Activated CD8-positive, alpha-beta memory T cell treated with anti-CD3 and anti-CD28 coated beads, Interleukin-2, amount 50 U/mL, for 24 hours (primary cell): ENCODE measurements around the gene TBCK.
"Not testable (repeated sequence)": the region's sequence is repeated elsewhere in the genome, so short reads cannot be mapped to it uniquely, and the experiment has no call there.

Experiments used
- DNase-seq: peaks from one replicate; pipeline ENCODE4 v3.0.0-alpha.2; 2020; ENCODE audit errors: extremely low read depth

TBCK gene

GRCh38 chr4:106231931-106232330, 84.1 kb downstream of the TBCK start:
- DNase-seq = no peak

GRCh38 chr4:106222548-106222947, 93.5 kb downstream of the TBCK start:
- no peak for DNase-seq

GRCh38 chr4:106213291-106213690, 102.7 kb downstream of the TBCK start:
- not testable (repeated sequence) for DNase-seq

GRCh38 chr4:106210021-106210420, 106.0 kb downstream of the TBCK start:
- DNase-seq = no peak

- no peak for DNase-seq
Measured at GRCh38 chr4:106208481-106209460, 107.2 kb downstream of the TBCK start.

GRCh38 chr4:106201373-106201772, 114.6 kb downstream of the TBCK start:
- DNase-seq = no peak

GRCh38 chr4:106195435-106195950, 120.5 kb downstream of the TBCK start:
- no peak for DNase-seq

GRCh38 chr4:106194801-106195200, 121.2 kb downstream of the TBCK start:
- DNase-seq = no peak

- DNase-seq = no peak
Measured at GRCh38 chr4:106192131-106192530, 123.9 kb downstream of the TBCK start.

GRCh38 chr4:106186201-106186600, 129.8 kb downstream of the TBCK start:
- no peak for DNase-seq

GRCh38 chr4:106183551-106183950, 132.5 kb downstream of the TBCK start:
- no peak for DNase-seq

GRCh38 chr4:106172861-106173260, 143.1 kb downstream of the TBCK start:
- no peak for DNase-seq

GRCh38 chr4:106165351-106166010, 150.5 kb downstream of the TBCK start:
- no peak for DNase-seq

GRCh38 chr4:106162278-106162677, 153.7 kb downstream of the TBCK start:
- no peak for DNase-seq

- no peak for DNase-seq
Measured at GRCh38 chr4:106160560-106160959, 155.4 kb downstream of the TBCK start.

- no peak for DNase-seq
Measured at GRCh38 chr4:106149911-106150310, 166.1 kb downstream of the TBCK start.

- no peak for DNase-seq
Measured at GRCh38 chr4:106149026-106149425, 167.0 kb downstream of the TBCK start.

GRCh38 chr4:106142616-106143127, 173.3 kb downstream of the TBCK start:
- DNase-seq = no peak

- no peak for DNase-seq
Measured at GRCh38 chr4:106140601-106141000, 175.4 kb downstream of the TBCK start.

- DNase-seq = no peak
Measured at GRCh38 chr4:106136777-106137331, 179.2 kb downstream of the TBCK start.

GRCh38 chr4:106132045-106132444, 184.0 kb downstream of the TBCK start:
- DNase-seq = no peak

GRCh38 chr4:106126062-106126461, 189.9 kb downstream of the TBCK start:
- DNase-seq = no peak
